ENCODE results near the gene ADGRD1.

The ADGRD1 gene

DNA sequence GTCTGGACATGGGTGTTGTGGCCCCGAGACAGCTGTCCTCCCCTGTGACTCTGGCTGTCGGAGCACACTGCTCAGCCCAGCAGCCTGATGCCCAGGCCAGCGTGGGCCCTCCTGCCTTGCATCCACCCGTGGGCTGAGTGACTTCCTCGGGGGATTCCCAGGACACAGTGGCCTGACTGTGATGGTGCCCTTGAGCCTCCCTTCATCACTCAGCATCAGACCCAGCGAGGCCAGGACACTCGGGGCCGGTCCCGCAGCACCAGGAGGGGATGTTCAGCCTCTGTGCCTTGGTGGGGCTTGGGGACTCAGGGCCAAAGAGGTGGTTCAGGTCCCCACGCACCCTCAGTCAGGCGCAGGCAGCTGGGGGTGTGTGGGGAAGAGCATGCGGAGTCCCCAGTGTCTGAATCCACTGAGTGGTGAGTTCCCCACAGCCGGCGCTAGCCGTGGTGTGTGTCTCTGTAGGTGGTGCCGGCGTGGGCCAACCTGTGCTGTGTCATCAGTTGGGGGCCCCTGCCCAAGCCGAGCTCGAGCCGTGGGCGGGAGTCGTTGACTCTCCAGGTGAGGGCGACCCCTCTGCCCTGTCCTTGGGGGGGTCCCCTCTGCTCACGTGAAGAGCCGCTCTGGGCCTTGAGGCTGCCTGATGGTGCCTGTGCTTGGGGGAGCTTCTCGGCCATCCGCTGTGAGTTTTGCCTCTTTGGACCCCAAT, 185.8 kb downstream of the ADGRD1 start:
- no peak for DNase-seq

DNA sequence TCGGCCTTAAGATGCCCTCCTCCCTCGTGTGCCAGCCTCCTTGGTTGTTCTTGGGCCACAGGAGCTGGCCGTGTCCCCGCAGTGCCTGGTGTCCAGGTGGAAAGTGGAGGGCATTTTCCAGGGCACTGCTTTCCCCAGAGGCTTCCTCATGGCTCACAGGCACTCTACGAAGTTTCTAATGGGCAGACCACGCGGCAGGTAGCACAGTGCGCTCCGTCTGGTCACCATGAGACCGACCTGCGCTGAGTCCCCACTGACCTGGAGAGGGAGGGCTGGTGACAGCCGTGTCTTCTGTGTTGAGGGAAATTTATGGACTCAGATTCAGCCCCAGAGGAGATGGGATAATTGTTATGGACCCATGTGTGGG, 186.3 kb downstream of the ADGRD1 start:
- no peak for DNase-seq

DNA sequence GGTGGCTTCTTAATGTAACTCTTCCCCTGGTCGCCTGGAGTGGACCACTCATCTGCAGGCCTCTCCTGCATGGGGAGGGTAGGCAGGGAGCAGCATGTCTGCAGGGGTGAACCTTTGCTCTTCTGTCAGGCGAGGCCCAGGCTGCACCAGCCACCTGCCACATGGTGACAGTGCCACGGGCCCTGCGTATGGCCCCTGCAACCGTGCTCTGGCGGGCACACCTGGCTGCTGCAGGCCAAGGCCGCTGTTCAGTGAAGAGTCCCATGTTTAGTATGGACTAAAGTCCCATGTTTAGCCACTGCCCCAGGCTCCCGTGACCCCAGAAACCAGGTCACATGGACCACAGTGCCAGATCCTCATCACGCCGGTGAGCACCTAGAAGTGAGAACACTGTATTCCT, 187.0 kb downstream of the ADGRD1 start:
- DNase-seq, result no peak

DNA sequence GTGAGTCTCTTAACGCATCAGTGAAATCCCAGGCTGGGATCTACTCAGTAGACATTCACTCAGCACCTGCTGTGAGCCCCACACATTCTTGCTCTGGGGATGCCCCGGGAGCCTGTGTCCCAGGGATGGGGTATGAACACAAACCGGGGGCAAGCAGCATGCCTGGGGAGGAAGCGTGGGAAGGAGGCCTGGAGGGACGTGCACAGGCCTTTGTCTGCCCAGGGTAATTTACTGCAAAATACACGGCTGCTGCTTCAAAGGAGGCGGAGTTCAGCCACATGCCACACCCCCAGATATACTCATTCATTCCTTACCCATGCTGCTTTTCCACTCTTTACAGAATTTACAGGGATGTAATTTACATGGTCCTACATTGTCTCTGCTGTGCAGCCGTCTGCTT, 187.8 kb downstream of the ADGRD1 start:
- DNase-seq, result no peak

DNA sequence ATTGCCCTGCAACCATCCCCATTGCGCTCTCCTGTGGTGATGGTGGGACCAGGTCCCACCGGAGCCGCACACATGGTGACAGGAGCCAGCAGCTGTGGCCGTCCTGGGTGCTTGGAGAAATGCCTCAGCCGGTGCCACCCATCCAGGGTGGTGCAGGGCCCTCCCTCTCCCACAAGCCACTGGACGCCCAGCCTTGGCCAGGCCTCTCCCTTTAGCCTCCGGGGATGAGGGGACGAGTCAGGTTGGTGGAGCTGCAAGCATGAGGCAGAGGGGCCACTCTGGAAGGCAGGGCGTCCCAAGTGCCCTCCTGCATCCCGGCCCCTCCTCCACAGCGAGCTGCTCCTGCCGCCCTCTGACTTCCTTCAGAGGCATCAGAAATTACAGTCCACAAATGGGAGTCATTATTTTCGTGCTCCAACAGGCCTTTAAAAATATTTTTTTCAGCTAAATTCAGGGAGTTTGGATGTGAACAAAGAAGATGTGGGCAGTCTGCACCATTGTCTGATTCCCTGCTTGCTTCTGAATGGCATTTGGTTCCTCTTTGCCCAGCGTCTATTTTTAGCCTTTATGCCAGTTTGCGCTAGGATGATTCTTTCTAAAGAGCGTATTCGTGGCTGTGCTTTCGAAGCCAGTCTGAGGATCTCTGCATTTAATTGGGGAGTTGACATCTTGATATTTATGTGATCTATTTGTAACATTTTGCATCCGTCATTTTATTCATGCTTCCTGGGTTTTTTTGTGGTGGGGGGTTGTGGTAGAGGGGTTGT, 189.4 kb downstream of the ADGRD1 start:
- no peak for DNase-seq

DNA sequence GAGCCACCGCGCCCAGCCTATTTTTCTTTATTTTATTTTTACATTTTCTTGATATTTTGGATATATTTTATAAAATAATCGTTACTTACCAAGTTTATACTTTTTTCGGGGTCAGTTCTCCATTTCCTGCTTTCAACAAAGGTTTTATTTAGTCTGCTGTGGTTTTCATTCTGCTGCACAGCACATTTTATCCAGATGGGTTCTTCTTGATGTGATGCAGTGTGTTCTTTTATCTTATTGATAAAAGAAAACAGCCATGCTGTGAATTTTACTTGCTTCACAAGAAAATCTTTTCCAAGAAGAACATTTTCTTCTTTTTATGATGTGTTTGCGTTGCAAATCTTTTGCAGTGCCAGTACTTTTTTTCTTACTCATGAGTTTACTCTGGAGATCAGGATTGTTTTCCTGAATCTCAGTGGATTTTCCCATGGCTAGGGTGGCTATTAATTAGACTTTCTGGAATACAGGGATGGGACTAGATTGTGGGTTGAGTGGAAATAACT, 192.5 kb downstream of the ADGRD1 start:
- no peak for DNase-seq

DNA sequence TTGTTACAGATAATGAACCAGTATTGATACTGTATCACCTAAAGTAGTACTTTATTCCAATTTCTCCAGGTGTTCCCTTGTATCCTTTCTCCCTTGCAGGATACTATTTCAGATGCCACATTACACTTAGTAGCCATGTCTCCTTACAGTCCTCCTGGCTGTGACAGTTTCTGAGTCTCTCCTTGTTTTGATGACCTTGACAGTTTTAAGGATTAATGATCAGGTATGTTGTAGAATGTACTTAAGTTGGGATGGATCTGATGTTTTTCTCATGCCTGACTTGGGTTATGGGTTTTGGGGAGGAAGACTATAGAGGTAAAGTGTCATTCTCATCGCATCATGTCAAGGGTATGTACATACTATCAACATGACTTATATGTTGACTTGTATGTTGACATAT, 193.6 kb downstream of the ADGRD1 start:
- no peak for DNase-seq

DNA sequence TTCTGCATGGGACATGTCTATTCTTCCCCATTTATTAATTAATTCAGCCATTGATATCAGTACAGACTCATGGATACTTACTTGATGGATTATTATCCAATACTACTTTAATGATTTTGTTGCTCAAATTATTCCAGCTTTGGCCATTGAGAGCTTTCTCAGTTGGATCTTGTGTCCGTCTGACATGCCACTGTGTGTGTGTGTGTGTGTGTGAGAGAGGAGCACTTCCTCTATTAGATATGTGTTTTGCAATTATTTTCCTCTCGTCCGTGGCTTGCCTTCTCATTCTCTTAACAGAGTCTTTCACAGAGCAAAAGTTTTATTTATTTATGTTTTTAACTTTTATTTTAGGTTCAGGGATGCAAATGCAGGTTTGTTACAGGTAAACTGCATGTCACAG, 194.2 kb downstream of the ADGRD1 start:
- DNase-seq, result no peak

DNA sequence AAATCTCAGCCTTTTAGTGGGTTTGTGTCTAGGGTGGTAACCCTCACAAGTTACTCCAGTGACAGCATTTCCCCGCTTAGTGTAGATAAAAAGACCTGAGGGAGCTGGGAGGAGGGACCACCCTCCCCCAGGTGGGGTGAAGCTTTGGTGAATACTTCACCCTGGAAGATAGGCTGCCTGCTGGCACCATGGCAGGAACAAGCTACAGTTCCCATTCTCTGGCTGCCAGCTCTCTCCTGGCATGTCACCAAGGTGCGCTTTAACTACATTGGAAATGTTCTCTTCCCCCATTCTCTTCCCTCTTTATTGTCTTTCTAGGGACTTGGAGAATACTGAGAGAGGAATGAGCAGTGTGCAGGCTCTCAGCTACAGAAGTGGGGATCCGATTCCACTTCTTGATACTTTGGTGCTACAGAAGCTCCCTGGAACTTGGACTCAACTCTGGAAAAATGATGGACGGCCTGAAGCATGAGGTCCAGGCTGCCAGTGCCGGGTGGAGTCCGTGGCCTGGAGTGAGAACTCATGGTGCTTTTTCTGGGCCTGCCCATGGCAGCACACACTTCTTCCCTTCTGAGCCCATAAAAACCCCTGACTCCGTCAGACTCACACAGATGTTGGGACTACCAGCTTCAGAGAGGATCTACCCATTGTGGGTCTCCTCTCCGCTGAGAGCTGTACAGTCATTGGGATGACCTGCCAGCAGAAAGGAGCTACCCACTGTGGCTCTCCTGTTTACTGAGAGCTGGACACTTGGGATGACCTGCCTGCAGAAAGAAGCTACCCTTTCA, 198.0 kb downstream of the ADGRD1 start:
- DNase-seq, result no peak

DNA sequence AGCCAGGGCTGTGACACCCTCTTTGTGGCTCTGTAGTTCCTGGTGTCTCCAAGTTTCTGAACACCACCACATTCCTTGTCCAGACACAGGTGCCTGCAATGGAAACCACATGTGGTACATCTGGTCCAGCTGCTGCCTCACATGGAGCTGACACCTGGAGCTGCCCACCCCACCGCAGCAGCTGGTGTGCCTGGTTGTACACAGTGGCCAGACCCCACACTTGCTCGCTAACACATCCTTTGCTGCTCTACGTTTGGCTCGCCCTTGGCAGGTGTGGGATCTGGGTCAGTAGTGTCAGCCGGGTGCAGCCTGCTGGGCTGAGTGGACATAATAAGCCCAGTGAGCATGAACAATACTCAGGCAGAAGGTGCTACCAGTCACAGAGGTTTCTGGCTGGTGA, 198.9 kb downstream of the ADGRD1 start:
- DNase-seq, result no peak

DNA sequence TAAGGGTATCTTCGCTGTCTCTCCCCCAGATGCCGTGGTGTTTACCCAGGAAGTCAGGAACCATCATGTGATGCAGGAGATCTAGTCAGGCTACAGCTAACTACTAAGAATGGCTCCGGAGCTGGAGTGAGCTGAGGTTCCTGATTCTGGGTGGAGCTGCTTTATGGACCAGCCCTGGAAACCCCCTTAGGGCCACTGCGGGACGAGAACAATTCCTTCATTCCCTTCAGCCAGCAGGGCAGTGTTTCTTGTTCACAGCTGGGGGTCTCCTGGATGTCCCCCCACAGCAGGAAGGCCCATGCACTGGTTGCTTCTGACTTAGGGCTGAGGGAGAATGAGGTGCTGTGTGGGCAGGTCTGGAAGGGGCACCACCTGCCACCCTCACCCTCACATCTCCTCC, 199.3 kb downstream of the ADGRD1 start:
- no peak for DNase-seq

DNA sequence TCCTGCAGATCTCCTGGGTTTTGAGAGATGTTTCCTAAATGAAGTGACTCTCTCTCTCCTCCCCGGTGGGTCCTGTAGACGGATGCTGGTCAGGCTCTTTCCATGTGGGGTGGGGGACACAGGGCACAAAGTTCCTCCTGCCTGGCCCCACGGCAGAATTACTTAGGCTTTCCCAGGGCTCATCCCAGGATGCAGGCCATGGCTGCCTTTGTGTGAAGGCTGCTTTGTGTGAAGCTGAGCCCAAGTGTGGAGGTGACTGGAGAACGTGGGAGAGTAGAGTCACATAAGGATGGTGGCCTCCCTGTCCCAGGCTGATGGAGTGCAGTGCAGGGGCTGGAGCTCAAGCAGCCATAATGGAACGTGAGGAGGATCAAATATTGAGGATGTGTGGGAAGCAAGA, 200.2 kb downstream of the ADGRD1 start:
- DNase-seq, result no peak

DNA sequence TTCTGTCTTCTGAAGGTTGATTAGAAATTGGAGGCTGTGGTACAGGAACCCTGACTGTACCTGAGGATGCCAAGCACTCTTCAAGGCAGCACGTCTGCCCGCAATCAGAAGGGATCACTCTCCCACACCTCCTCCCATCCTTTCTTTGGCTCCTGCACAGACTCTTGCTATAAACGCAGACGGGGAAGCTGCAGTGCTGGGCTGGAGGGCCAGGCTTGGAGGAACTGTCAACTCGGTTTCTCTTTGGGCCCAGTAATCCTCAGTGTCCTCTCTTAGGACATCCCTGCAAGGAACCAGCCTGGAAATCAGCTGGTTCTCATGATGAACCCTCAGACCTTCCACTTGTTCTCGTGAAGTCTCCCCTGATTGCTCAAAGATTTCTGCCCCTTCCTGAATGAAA, 201.4 kb downstream of the ADGRD1 start:
- DNase-seq, result no peak

DNA sequence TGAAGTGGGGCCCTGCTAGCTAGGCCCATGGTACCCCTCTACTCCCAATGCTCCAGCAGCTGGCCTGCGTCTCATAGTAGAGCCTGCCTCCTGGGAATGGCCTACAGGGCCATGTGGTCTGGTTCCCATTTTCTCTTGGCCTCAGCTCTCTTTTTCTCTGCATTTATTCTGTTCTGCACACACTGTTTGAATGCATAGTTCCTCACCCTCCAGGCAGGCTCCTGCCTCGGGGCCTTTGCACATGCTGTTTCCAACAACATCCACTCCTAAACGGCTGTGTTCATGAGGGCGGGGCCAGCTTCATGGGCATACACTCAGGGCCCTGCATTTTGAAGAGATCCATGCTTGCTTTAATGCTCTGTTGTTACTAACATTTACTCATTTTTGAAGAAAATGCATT, 204.0 kb downstream of the ADGRD1 start:
- no peak for DNase-seq

DNA sequence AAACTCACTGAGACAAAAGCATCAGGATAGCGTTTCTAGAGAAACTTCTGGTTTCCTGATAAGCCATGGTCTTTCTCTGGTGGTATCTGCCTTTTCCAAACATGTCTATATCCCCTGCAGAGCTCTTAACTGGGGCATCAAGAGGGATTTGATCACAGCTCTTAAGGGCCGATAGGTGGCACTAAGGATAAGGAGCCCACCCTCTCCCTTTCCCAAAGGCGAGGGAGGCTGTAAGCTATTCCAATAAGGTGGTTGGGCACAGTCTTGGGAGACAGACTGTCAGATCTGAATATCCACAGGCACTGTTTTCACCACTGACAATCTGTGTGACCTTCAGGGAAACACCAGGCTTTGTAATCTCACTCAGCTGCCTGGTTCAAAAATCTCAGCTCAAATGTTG, 206.0 kb downstream of the ADGRD1 start:
- DNase-seq, result no peak

DNA sequence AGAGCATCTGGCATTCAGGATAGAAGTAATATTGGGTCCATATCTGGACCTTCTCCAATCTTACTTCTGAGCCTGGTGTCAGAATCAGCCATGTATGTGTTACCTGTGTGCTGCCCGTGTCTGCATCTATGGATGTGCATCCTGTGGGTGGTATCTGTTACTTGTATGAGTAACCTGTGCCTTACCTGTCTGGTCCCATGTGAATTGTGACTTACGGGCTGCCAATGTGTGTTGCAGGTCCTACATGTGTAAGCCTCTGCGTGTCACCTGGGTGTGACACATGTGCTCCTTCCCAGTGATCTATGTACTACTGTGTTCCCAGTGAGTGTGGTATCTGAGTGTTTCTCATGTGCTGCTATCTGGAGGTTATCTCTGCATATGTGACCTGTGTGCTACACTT, 208.4 kb downstream of the ADGRD1 start:
- no peak for DNase-seq

DNA sequence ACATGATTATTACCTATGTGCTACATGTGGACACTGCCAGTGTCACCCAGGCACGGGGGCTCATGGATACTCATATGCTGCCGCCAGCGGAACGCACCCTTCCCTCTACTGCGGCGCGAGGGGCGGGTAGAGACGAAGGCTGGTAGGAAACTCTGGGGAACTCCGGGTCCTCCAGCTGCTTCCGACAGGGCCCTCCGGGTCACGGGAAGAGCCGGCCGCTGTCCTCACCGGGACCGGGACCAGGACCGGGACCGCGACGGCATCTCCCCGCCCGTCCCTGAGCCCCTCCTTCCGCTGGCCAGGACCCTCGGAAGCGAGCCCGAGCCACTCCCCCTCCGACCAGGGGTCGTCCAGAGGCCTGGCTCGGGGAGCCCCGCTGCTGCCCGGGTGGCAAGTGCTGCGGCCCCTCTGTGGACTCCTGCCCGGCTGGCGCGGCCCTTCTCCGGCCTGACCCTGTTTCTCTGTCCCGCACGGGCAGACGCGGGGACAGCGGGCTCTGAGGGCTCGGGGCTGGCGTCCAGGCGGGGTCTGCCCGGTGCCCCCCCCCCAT, 209.6 kb downstream of the ADGRD1 start:
- DNase-seq, result no peak

DNA sequence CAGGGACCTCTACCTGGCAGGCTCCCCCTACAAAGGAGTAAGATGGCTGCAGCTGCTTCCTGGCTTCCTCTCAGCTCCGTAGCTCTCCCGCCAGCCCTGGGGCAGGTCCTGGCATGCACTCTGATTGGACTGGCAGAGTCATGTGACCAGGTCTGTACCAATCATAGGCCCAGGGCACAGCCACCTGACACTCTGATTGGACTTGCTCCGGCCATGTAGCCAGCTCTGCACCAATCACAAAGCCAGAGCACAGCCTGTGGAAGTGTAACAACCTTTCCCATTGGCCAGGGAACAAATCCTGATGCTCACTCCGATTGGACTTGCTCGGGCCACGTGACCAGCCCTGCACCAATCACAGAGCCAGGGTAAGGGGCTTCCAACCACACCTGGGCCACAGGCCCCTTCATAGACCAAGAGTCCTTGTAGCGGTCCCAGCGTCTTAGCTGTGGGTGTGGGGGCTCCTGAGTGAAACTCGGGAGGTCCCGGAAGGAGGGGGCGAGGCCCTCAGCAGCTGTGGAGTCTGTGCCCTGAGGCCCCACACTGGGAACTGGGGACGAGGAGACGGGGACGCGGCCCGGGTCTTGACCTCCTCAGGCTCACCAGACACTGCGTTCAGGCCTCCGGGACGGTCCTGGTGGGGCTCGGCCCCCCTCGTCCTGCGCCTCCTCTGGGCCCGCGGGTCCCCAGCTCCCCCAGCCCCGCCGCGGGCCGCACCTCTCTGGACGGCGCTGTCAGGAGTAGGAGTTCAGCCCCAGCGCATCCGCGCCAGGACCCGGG, 210.6 kb downstream of the ADGRD1 start:
- no peak for DNase-seq

DNA sequence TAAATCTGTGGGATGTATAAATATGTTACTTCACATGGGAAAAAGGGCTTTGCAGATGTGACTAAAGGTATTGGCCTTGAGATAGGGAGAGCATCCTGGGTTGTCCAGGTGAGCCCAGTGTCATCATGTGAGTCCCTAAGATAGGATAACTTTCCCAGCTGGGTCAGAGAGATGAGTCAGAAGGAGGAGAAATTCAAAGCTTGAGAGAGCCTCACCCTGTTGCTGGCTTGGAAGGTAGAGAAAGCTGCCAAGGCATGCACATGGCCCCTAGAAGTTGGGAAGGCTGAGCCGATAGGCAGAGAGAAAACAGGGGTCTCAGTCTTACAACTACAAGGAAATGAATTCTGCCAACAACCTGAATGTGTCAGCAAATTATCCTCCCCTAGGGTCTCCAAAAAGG, 213.0 kb downstream of the ADGRD1 start:
- no peak for DNase-seq

DNA sequence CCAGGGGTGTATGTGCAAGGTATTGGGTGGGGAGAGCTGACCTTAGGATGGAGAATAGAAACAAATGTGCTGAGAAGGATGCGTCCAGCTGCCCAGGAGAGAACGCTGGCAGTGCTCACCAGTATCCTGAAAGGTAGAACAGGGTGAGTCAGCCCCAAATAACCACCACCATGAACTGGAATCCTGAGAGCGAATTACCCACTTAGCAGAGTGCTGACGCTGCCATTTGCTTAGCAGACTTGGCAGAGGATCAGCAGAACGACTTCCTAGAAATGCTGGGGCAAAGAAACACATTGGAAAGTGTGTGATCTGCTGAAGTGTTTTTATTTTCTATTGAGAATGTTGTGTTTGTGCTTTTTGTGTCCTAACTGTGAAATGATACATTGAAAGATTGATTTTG, 213.6 kb downstream of the ADGRD1 start:
- DNase-seq, result no peak

DNA sequence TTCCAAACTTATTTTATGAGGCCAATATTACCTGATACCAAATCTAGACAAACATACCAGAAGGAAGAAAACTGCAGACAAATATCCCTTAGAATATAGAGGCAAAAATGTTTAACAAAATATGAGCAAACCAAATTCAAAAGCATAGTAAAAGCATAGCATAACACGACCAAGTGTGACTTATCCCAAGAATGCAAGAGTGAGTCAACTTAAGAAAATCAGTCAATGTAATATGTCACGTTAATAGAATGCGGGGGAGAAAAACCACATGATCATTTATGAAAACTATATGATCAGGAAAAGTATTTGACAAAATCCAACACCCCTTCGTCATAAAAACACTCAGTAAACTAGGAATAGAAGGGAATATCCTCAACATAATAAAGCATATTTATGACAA, 217.3 kb downstream of the ADGRD1 start:
- DNase-seq, result no peak

DNA sequence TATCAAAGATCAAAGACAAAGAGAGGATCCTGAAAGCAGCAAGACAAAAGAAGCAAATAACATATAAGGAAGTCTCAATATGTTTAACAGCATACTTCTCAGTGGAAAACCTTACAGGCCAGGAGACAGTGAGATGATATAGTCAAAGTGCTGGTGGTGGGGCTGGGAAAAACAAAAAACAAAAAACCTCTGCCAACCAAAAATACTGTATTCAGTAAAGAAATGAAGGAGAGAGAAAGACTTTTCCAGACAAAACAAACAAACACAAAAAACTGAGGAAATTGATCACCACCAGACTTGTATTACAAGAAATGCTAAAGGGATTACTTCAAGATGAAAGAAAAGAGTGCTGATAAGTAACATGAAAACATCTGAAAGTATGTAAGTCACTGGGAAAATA, 221.2 kb downstream of the ADGRD1 start:
- no peak for DNase-seq

DNA sequence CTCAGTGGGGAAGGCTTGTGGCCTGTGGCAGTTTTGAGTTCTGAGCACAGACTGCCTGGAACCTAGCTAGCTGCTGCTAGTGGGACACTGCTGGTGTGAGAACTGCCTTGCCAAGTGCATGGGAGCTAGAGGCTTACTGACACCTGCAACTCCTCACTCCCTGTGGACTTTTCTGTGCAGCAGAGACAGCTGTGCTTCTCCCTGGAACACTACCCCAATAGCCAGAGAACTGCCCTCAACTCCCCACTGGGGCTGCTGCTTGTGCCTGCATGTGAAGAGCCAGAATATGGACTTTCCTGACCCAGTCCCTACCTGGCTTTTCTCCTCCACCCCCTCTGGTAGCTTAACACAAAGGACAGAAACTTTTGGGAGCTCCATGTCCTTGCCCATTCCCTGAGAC, 222.6 kb downstream of the ADGRD1 start:
- no peak for DNase-seq
